Vagina (tissue), 2 donors: ENCODE data around the gene PCSK9. TPM values are rescaled to one million over a fixed set of nuclear protein-coding genes. Genes with fewer than 3 reads are reported as not detected.

Experiments used
- DNase-seq, 2 donors: peaks; one replicate each; pipeline ENCODE4 v3.0.0-alpha.2; 2017; ENCODE audit errors: extremely low spot score in 2 of 2
- H3K27ac ChIP-seq: fragments of 200-600 bp; sonication (generic); one replicate; pipeline ENCODE4 v1.5.1; 2019
- H3K27me3 ChIP-seq: fragments of 200-600 bp; sonication (generic); one replicate; pipeline ENCODE4 v1.5.1; 2019
- H3K36me3 ChIP-seq, 2 donors: fragments of 200-600 bp; sonication (generic); one replicate each; pipeline ENCODE4 v1.5.1; 2017 to 2019
- H3K4me1 ChIP-seq: fragments of 200-600 bp; sonication (generic); one replicate; pipeline ENCODE4 v1.5.1; 2019
- H3K4me3 ChIP-seq, 2 donors: fragments of 200-600 bp; sonication (generic); 1 replicate in 1 of 2; 2 replicates in 1 of 2; pipeline ENCODE4 v1.5.1; 2016 to 2019
- H3K9me3 ChIP-seq: fragments of 200-600 bp; sonication (generic); one replicate; pipeline ENCODE4 v1.5.1; 2019
- CTCF ChIP-seq, 3 experiments: fragments of 450-650 bp in 2 of 3; fragments of 200-600 bp in 1 of 3; sonication (generic) in 1 of 3; IDR thresholded peaks; one replicate each; pipeline ENCODE4 v1.5.1; 2017 to 2019; ENCODE audit warnings: antibody characterized with exemption in 3 of 3, mild to moderate bottlenecking in 2 of 3, moderate library complexity in 2 of 3
- POLR2A ChIP-seq, 2 donors: fragments of 450-650 bp; IDR thresholded peaks; one replicate each; pipeline ENCODE4 v1.6.1; 2017; ENCODE audit warnings: antibody characterized with exemption in 2 of 2, mild to moderate bottlenecking in 2 of 2, moderate library complexity in 2 of 2
- POLR2AphosphoS5 ChIP-seq, 2 donors: sonication (generic); formaldehyde crosslinking; IDR thresholded peaks; one replicate each; pipeline ENCODE4 v1.9.0; 2017; ENCODE audit warnings: antibody characterized with exemption in 2 of 2, mild to moderate bottlenecking in 2 of 2, low read depth in 1 of 2; ENCODE audit not compliant: insufficient read depth in 1 of 2
- intact Hi-C: fragments of 100-400 bp; cut with DNase I; formaldehyde crosslinking; loops from one replicate; pipeline ENCODE4 v1.15.1; 2023
- total RNA-seq: library from RNA; depleted of rRNA; stranded (reverse); fragments of >200 nt; gene quantifications from one replicate; pipeline ENCODE4 v1.2.3, GENCODE V29; 2016

PCSK9 gene
- total RNA-seq, 1 donor from 2014 or later: 0.25 TPM

GRCh38 chr1:55006931-55007330 lies 32.4 kb upstream of the PCSK9 start:
- no peaks in the 10 kb centered on the region for H3K27me3 ChIP-seq

GRCh38 chr1:55007625-55008024 lies 31.7 kb upstream of the PCSK9 start:
- Histone ChIP-seq H3K27ac (no peak overlapping the region), H3K36me3 (no peaks in the 10 kb centered on the region), H3K27me3 (no peaks in the 10 kb centered on the region), H3K9me3 (no peaks in the 10 kb centered on the region), H3K4me3 (no peak overlapping the region), H3K4me1 (no peaks in the 10 kb centered on the region)
- TF ChIP-seq CTCF (IDR thresholded peaks at IDR 0.05) (no peak), POLR2AphosphoS5 (IDR thresholded peaks at IDR 0.05; ENCODE audit: insufficient read depth in 1 of 2, low read depth in 1 of 2) (no peak), POLR2A (IDR thresholded peaks at IDR 0.05) (no peak)
- DNase-seq: no peak
- intact Hi-C loops: no loop called here

More at GRCh38 chr1:55006931-55007330, 32.4 kb upstream of the PCSK9 start:
- no peaks in the 10 kb centered on the region for H3K4me1 ChIP-seq
- no peaks in the 10 kb centered on the region for H3K36me3 ChIP-seq
- no peak for DNase-seq
- intact Hi-C loops: no loop called here
- no peaks in the 10 kb centered on the region for H3K9me3 ChIP-seq
- TF ChIP-seq POLR2A (IDR thresholded peaks at IDR 0.05) (no peak), CTCF (IDR thresholded peaks at IDR 0.05) (no peak), POLR2AphosphoS5 (IDR thresholded peaks at IDR 0.05; ENCODE audit: insufficient read depth in 1 of 2, low read depth in 1 of 2) (no peak)
- H3K27ac ChIP-seq: no peak overlapping the region
- H3K4me3 ChIP-seq: no peak overlapping the region

GRCh38 chr1:55010194-55010886 lies 29.0 kb upstream of the PCSK9 start:
- TF ChIP-seq CTCF (IDR thresholded peaks at IDR 0.05): no peak
- TF ChIP-seq POLR2AphosphoS5 (IDR thresholded peaks at IDR 0.05; ENCODE audit: insufficient read depth in 1 of 2, low read depth in 1 of 2): no peak

GRCh38 chr1:55010887-55011217 lies 28.5 kb upstream of the PCSK9 start:
- H3K9me3 ChIP-seq: no peaks in the 10 kb centered on the region
- H3K4me1 ChIP-seq: no peaks in the 10 kb centered on the region
- no peak overlapping the region for H3K27ac ChIP-seq
- intact Hi-C loops: no loop called here
- H3K4me3 ChIP-seq: no peak overlapping the region
- no peak for DNase-seq
- H3K36me3 ChIP-seq: no peaks in the 10 kb centered on the region
- no peak for TF ChIP-seq CTCF (IDR thresholded peaks at IDR 0.05)
- no peak for TF ChIP-seq POLR2A (IDR thresholded peaks at IDR 0.05)
- TF ChIP-seq POLR2AphosphoS5 (IDR thresholded peaks at IDR 0.05; ENCODE audit: insufficient read depth in 1 of 2, low read depth in 1 of 2): no peak
- H3K27me3 ChIP-seq: no peaks in the 10 kb centered on the region

More at GRCh38 chr1:55010194-55010886, 29.0 kb upstream of the PCSK9 start:
- no peaks in the 10 kb centered on the region for H3K9me3 ChIP-seq
- H3K27ac ChIP-seq: no peak overlapping the region
- intact Hi-C loops: no loop called here
- no peaks in the 10 kb centered on the region for H3K4me1 ChIP-seq
- no peak overlapping the region for H3K4me3 ChIP-seq
- no peaks in the 10 kb centered on the region for H3K27me3 ChIP-seq
- no peaks in the 10 kb centered on the region for H3K36me3 ChIP-seq
- DNase-seq: no peak

GRCh38 chr1:55012661-55013060 lies 26.7 kb upstream of the PCSK9 start:
- no peak for DNase-seq
- TF ChIP-seq CTCF (IDR thresholded peaks at IDR 0.05): no peak
- TF ChIP-seq POLR2A (IDR thresholded peaks at IDR 0.05): no peak
- TF ChIP-seq POLR2AphosphoS5 (IDR thresholded peaks at IDR 0.05; ENCODE audit: insufficient read depth in 1 of 2, low read depth in 1 of 2): no peak

More at GRCh38 chr1:55012661-55013060, 26.7 kb upstream of the PCSK9 start:
- H3K9me3 ChIP-seq: no peaks in the 10 kb centered on the region
- H3K4me3 ChIP-seq: no peak overlapping the region
- no peaks in the 10 kb centered on the region for H3K27me3 ChIP-seq
- no peaks in the 10 kb centered on the region for H3K36me3 ChIP-seq
- intact Hi-C loops: no loop called here
- H3K27ac ChIP-seq: no peak overlapping the region
- no peaks in the 10 kb centered on the region for H3K4me1 ChIP-seq
